Ovary (tissue), 10 donors: ENCODE results near the gene RNF32. TPM values are rescaled to one million over a fixed set of nuclear protein-coding genes. Genes with fewer than 3 reads are reported as not detected.

Experiments
- DNase-seq, 5 donors: peaks; one replicate each; pipeline ENCODE4 v3.0.0-alpha.2; 2019 to 2020
- H3K27ac ChIP-seq, 2 donors: fragments of 200-600 bp; one replicate each; pipeline versions ENCODE4 v1.5.1 to v1.8.0; 2019 to 2022
- H3K27me3 ChIP-seq: fragments of 200-600 bp; one replicate; pipeline ENCODE4 v1.8.0; 2022
- H3K36me3 ChIP-seq: fragments of 200-600 bp; sonication (generic); one replicate; pipeline ENCODE4 v1.5.1; 2019
- H3K4me1 ChIP-seq: one replicate; pipeline ENCODE4 v1.8.1; 2013; ENCODE audit warnings: mild to moderate bottlenecking, moderate library complexity; ENCODE audit not compliant: insufficient read depth
- H3K4me3 ChIP-seq: fragments of 200-600 bp; sonication (generic); one replicate; pipeline ENCODE4 v1.5.1; 2017
- H3K9me3 ChIP-seq, 2 donors: fragments of 200-600 bp in 1 of 2; sonication (generic) in 1 of 2; one replicate each; pipeline versions ENCODE4 v1.5.1 to v1.8.1; 2013 to 2019; ENCODE audit warnings: mild to moderate bottlenecking in 1 of 2, moderate library complexity in 1 of 2
- EP300 ChIP-seq: sonication (generic); formaldehyde crosslinking; IDR thresholded peaks from one replicate; pipeline ENCODE4 v1.6.1; 2017; ENCODE audit warnings: antibody characterized with exemption
- POLR2A ChIP-seq: fragments of 450-650 bp; IDR thresholded peaks from one replicate; pipeline ENCODE4 v1.6.1; 2017; ENCODE audit warnings: antibody characterized with exemption, mild to moderate bottlenecking, moderate library complexity
- WGBS, 3 donors: extraction: QIAGEN DNeasy Blood & Tissue Kit in 1 of 3; methylation state at CpG; one replicate each; pipeline versions ENCODE4 v1.1.5 to v1.1.7; 2013 to 2017; 5-methylcytosine and 5-hydroxymethylcytosine counted together
- intact Hi-C, 4 donors: fragments of 100-400 bp; cut with DNase I; formaldehyde crosslinking; loops; one replicate each; pipeline versions ENCODE4 v1.11.0 to v1.15.1; 2022 to 2023
- long read RNA-seq, 3 donors: library from polyadenylated mRNA in 2 of 3; unstranded in 2 of 3; transcript quantifications; one replicate each; pipeline ENCODE4 v2.0.0 and lab custom pipeline, GENCODE V29; 2021 to 2026
- polyA plus RNA-seq, 2 donors: library from polyadenylated mRNA; stranded (reverse); fragments of 200-250 nt in 1 of 2; fragments of 350-450 nt in 1 of 2; fragmentation: Illumina TruSeq in 1 of 2; extraction: RNeasy Lipid Tissue Mini Kit (QIAGEN cat#74804) in 1 of 2; gene quantifications; one replicate each; pipeline ENCODE4 v1.2.3, GENCODE V29; 2013 to 2014
- total RNA-seq, 7 donors: library from RNA; depleted of rRNA in 2 of 7; stranded (reverse); fragments of >200 nt in 2 of 7; fragmentation: NEBNext Ultra II Directional in 3 of 7; extraction: Animal tissue kit (Norgen Biotek cat#: 25700) in 3 of 7; gene quantifications; one replicate each; pipeline versions ENCODE4 v1.1.0 to v1.2.4, GENCODE V29; 2016 to 2023
- TF ChIP-seq, protein P1 (sequence below), 3 donors: fragments of 450-650 bp in 2 of 3; fragments of 200-600 bp in 1 of 3; IDR thresholded peaks; one replicate each; pipeline versions ENCODE4 v1.5.1 to v1.8.0; 2016 to 2022; ENCODE audit warnings: antibody characterized with exemption in 3 of 3, mild to moderate bottlenecking in 1 of 3
- donor health status: DM: no; HTN: no; CAD: no; lungs with moderate emphysema.
- donor health status: DM: no; HTN: no; CAD: no.
- donor health status: Bipolar disorder and iron deficiency.
- donor health status: DM: yes; HTN: yes; CAD: no.
- donor health status: DM: no; HTN: no; CAD: no.
- donor health status: DM: yes; HTN: yes; CAD: no.

Gene RNF32
- 1 to 10 TPM in 5 of 7 donors, under 1 TPM in 2; 0.72 to 2.0 (median 1.6) TPM for total RNA-seq
- polyA plus RNA-seq = 1 to 10 TPM in 1 of 2 donors, under 1 TPM in 1; 0.93 to 2.3 TPM
- long read RNA-seq, donor 1, partial matches to known transcripts = 1 of 7 reads
- long read RNA-seq, donor 1, other reads (novel, unspliced or antisense) = 3 of 7 reads
- long read RNA-seq, donor 2, partial matches to known transcripts = 0 of 2 reads
- long read RNA-seq, donor 2, other reads (novel, unspliced or antisense) = 0 of 2 reads
- long read RNA-seq, donor 3, partial matches to known transcripts = 2 of 2 reads
- long read RNA-seq, donor 3, other reads (novel, unspliced or antisense) = 0 of 2 reads

- intact Hi-C loops = no loop called here
- H3K36me3 ChIP-seq = no peaks in the 10 kb centered on the region
- H3K9me3 ChIP-seq = no peaks in the 10 kb centered on the region
- peak; percentile 93 to 97 (median 95) for DNase-seq
- peak within 1 kb of the TSS; percentile 50 to 74 for H3K27ac ChIP-seq
- TF ChIP-seq EP300 (no peak), POLR2A (peak; percentile 41)
- TF ChIP-seq, protein P1, sequence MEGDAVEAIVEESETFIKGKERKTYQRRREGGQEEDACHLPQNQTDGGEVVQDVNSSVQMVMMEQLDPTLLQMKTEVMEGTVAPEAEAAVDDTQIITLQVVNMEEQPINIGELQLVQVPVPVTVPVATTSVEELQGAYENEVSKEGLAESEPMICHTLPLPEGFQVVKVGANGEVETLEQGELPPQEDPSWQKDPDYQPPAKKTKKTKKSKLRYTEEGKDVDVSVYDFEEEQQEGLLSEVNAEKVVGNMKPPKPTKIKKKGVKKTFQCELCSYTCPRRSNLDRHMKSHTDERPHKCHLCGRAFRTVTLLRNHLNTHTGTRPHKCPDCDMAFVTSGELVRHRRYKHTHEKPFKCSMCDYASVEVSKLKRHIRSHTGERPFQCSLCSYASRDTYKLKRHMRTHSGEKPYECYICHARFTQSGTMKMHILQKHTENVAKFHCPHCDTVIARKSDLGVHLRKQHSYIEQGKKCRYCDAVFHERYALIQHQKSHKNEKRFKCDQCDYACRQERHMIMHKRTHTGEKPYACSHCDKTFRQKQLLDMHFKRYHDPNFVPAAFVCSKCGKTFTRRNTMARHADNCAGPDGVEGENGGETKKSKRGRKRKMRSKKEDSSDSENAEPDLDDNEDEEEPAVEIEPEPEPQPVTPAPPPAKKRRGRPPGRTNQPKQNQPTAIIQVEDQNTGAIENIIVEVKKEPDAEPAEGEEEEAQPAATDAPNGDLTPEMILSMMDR (IDR thresholded peaks at IDR 0.05) = peak in 1 of 3 donors; percentile 10
- H3K27me3 ChIP-seq = no peaks in the 10 kb centered on the region
- WGBS, 3 donors = 2 to 3% (median 3%) methylated on average over 56 to 85 of the region's 85 CpGs
- H3K4me3 ChIP-seq = peak within 1 kb of the TSS; percentile 53
- peaks cover 8% of the 10 kb centered on the region for H3K4me1 ChIP-seq
Measured at GRCh38 chr7:156640257-156640948, at the start of gene RNF32. Gene RNF32, plus strand, starts transcription at chr7:156640774. Its CDS starts 3,104 bp downstream, at chr7:156643878.

DNA sequence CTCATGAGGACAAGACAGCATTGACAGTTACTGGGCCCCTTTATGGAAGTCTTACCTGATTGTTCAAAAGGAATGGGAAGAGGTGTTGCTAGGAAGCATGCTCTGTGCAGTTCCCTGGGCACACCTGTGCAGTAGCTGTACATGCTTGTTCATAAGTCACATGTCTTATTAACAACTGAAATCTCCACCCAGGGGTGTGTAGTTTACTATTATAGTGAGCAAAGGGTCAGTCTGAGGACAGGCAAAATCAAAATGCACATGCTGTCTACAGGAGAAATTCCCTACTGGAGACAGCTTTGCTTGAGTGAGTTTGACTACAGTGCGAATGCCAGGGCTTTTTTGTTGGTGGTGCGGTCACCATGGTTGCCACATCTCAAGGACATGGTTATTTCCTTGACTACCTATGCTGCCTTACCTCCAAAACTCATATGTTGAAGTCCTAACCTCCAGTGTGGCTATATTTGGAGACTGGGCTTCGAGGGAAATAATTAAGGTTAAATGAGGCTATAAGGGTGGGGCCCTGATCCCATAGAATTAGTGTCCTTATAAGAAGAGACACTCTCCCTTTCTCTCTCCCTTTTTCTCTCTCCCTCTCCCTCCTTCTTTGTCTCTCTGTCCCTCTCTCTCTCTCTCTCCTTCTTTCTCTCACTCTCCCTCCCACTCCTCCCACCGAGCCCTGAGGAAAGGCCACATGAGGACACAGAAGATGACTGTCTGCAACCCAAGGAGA lies 48.3 kb upstream of the RNF32 start:
- 86 to 92% (median 90%) methylated on average over 4 of the region's 4 CpGs for WGBS, 3 donors

DNA sequence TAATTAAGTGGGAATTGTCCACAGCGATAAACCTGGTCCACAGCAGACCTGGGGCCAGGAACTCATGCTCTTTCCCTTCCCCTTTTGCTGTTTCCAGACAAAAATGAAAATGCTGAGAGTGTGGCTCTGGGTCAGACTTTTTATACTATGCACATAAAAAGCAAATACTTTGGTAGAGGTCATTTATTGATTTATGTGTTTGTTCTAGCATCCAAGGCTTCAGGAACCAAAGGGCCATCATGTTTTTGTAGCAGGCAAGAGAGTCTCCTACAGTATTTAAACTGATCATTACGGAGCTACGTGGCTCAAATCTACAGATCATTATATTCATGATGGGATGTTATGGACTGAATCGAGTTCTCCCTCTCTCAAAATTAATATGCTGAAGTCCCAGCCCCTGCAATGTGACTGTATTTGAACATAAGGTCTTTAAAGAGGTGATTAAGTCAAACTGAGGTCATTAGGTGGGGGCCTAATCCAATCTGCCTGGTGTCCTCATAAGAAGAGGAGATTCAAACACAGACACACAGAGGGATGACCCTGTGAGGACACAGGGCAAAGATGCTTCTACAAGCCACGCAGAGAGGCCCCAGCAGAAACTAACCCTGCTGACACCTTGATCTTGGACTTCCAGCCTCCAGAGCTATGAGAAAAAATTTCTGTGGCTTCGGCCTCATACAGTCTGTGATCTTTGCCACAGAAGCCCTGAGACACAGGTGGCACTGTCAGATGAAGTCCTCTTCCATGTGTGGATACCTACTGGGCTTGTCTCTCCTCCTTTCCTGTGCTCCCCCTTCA lies 46.1 kb upstream of the RNF32 start:
- Histone ChIP-seq H3K4me1 (no peaks in the 10 kb centered on the region), H3K36me3 (no peaks in the 10 kb centered on the region), H3K27me3 (no peaks in the 10 kb centered on the region), H3K4me3 (no peak overlapping the region), H3K9me3 (no peaks in the 10 kb centered on the region), H3K27ac (no peak overlapping the region)
- TF ChIP-seq EP300 = no peak
- TF ChIP-seq, protein P1 (IDR thresholded peaks at IDR 0.05) = no peak
- intact Hi-C loops = no loop called here
- DNase-seq = no peak
- WGBS, 3 donors = 90 to 91% (median 91%) methylated on average over 6 of the region's 6 CpGs

More for the DNA sequence above, 48.3 kb upstream of the RNF32 start:
- intact Hi-C loops = no loop called here
- DNase-seq = no peak
- Histone ChIP-seq H3K4me1 (no peaks in the 10 kb centered on the region), H3K9me3 (peaks cover 0 to 1% of the 10 kb centered on the region in 2 donors), H3K27me3 (no peaks in the 10 kb centered on the region), H3K36me3 (no peaks in the 10 kb centered on the region), H3K4me3 (no peak overlapping the region), H3K27ac (no peak overlapping the region)
- TF ChIP-seq, protein P1 (IDR thresholded peaks at IDR 0.05) = no peak
- TF ChIP-seq EP300 (no peak), POLR2A (no peak)

DNA sequence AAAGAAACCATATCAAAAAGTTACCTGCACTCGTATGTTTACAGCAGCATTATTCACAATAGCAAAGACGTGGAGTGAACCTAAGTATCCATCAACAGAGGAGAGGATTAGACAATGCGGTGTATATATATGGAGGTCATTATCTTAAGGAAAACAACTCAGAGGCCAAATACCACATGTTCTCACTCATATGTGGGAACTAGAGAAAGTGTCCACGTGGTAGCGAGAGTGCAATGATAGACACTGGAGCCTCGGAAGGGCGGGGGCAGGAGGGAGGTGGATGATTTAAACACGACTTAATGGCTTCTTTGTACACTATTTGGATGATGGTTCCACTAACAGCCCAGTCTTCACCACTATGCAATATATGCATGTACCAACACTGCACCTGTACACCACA lies 40.1 kb upstream of the RNF32 start:
- no peaks in the 10 kb centered on the region for H3K9me3 ChIP-seq
- DNase-seq = no peak
- no peak overlapping the region for H3K4me3 ChIP-seq
- H3K4me1 ChIP-seq = no peaks in the 10 kb centered on the region
- H3K27me3 ChIP-seq = no peaks in the 10 kb centered on the region
- 67 to 83% (median 77%) methylated on average over 8 of the region's 8 CpGs for WGBS, 3 donors
- intact Hi-C loops = no loop called here
- no peak overlapping the region for H3K27ac ChIP-seq
- TF ChIP-seq POLR2A = no peak
- TF ChIP-seq, protein P1 (IDR thresholded peaks at IDR 0.05) = no peak
- no peak for TF ChIP-seq EP300
- H3K36me3 ChIP-seq = no peaks in the 10 kb centered on the region
